Smooth muscle cell (in vitro differentiated cells): ENCODE results near the gene STC2. TPM values are rescaled to one million over a fixed set of nuclear protein-coding genes. Genes with fewer than 3 reads are reported as not detected.
A peak's percentile ranks its signal among the peaks of the same experiment; 100 is the strongest.

Experiments used
- DNase-seq: peaks from one replicate; lab custom pipeline; 2025; ENCODE audit not compliant: unreplicated experiment; lab: John Stamatoyannopoulos, UW
- H2AFZ ChIP-seq: fragments of 200-600 bp; sonication (generic); 2 replicates; pipeline ENCODE4 v1.6.0; 2016; ENCODE audit warnings: antibody characterized with exemption, low read depth, mild to moderate bottlenecking
- H3F3A ChIP-seq: fragments of 200-600 bp; sonication (generic); 2 replicates; pipeline ENCODE4 v1.6.0; 2017; ENCODE audit warnings: antibody characterized with exemption, low read depth
- H3K27ac ChIP-seq: fragments of 200-600 bp; sonication (generic); 2 replicates; pipeline ENCODE4 v1.5.1; 2016; ENCODE audit warnings: low read depth, mild to moderate bottlenecking
- H3K27me3 ChIP-seq: fragments of 200-600 bp; sonication (generic); 2 replicates; pipeline ENCODE4 v1.6.1; 2016; ENCODE audit warnings: low read depth, mild to moderate bottlenecking
- H3K36me3 ChIP-seq: fragments of 200-600 bp; sonication (generic); 2 replicates; pipeline ENCODE4 v1.5.1; 2016; ENCODE audit warnings: low read depth
- H3K4me1 ChIP-seq: fragments of 200-600 bp; sonication (generic); 2 replicates; pipeline ENCODE4 v1.5.1; 2016; ENCODE audit warnings: low read depth
- H3K4me2 ChIP-seq: fragments of 200-600 bp; sonication (generic); 2 replicates; pipeline ENCODE4 v1.6.0; 2016; ENCODE audit warnings: mild to moderate bottlenecking
- H3K4me3 ChIP-seq: fragments of 200-600 bp; sonication (generic); 2 replicates; pipeline ENCODE4 v1.5.1; 2016; ENCODE audit warnings: mild to moderate bottlenecking
- H3K79me2 ChIP-seq: fragments of 200-600 bp; sonication (generic); 2 replicates; pipeline ENCODE4 v1.6.0; 2016; ENCODE audit warnings: low read depth, mild to moderate bottlenecking
- H3K9ac ChIP-seq: fragments of 200-600 bp; sonication (generic); 2 replicates; pipeline ENCODE4 v1.6.0; 2016; ENCODE audit warnings: low read depth
- H3K9me3 ChIP-seq: fragments of 200-600 bp; sonication (generic); replicated peaks from 2 replicates; pipeline ENCODE4 v1.5.1; 2016; ENCODE audit warnings: low read depth
- H4K20me1 ChIP-seq: fragments of 200-600 bp; sonication (generic); 2 replicates; pipeline ENCODE4 v1.6.0; 2016; ENCODE audit warnings: low read depth
- CTCF ChIP-seq: fragments of 200-600 bp; sonication (generic); IDR thresholded peaks from 2 replicates; pipeline ENCODE4 v1.5.1; 2017; ENCODE audit warnings: borderline replicate concordance, mild to moderate bottlenecking, antibody characterized with exemption; ENCODE audit not compliant: insufficient read depth, poor library complexity, severe bottlenecking
- WGBS: methylation state at CpG from one replicate; pipeline ENCODE4 v1.1.7; 2016; ENCODE audit warnings: low lambda C conversion rate; 5-methylcytosine and 5-hydroxymethylcytosine counted together
- polyA plus RNA-seq: library from polyadenylated mRNA; unstranded; fragments of >200 nt; fragmentation: Nextera tagmentation; extraction: Ambion mirVana; gene quantifications from 2 replicates; pipeline ENCODE4 v1.2.1, GENCODE V29; 2016
- total RNA-seq: library from RNA; depleted of rRNA; stranded (reverse); fragments of >200 nt; gene quantifications from 2 replicates; pipeline ENCODE4 v1.2.3, GENCODE V29; 2014

STC2 gene
- total and polyA plus RNA-seq, 2 experiments from 2014 or later = 54.3 to 75.4 TPM

GRCh38 chr5:173317091-173317730 lies 11.0 kb downstream of the STC2 start:
- no peak for DNase-seq
- H3K4me1 ChIP-seq = peaks cover 16% of the 10 kb centered on the region
- TF ChIP-seq CTCF = no peak
- WGBS = 95% methylated on average over 23 of the region's 23 CpGs
- H3K27me3 ChIP-seq = no peaks in the 10 kb centered on the region
- no peaks in the 10 kb centered on the region for H3K79me2 ChIP-seq
- H4K20me1 ChIP-seq = no peaks in the 10 kb centered on the region
- H3K27ac ChIP-seq = peak overlapping the region; percentile 91
- H2AFZ ChIP-seq = no peak overlapping the region
- peaks cover 37% of the 10 kb centered on the region for H3F3A ChIP-seq
- H3K4me2 ChIP-seq = no peak overlapping the region
- no peak overlapping the region for H3K4me3 ChIP-seq
- H3K36me3 ChIP-seq = peaks cover 3% of the 10 kb centered on the region
- H3K9ac ChIP-seq = peak overlapping the region; percentile 64
- H3K9me3 ChIP-seq = no peaks in the 10 kb centered on the region

GRCh38 chr5:173316339-173317020 lies 11.7 kb downstream of the STC2 start:
- Histone ChIP-seq H3K9ac (peak overlapping the region; percentile 64), H3K4me2 (peak overlapping the region; percentile 77), H3K9me3 (no peaks in the 10 kb centered on the region), H3K27ac (peak overlapping the region; percentile 91), H3K27me3 (no peaks in the 10 kb centered on the region), H3K4me1 (peaks cover 16% of the 10 kb centered on the region), H4K20me1 (no peaks in the 10 kb centered on the region), H3K4me3 (peak overlapping the region; percentile 11), H2AFZ (peak overlapping the region; percentile 3), H3F3A (peaks cover 37% of the 10 kb centered on the region), H3K36me3 (no peaks in the 10 kb centered on the region), H3K79me2 (no peaks in the 10 kb centered on the region)
- WGBS = 82% methylated on average over 6 of the region's 6 CpGs
- TF ChIP-seq CTCF = no peak
- no peak for DNase-seq

GRCh38 chr5:173315495-173316338 lies 12.5 kb downstream of the STC2 start:
- DNase-seq = peak; percentile 41
- no peak for TF ChIP-seq CTCF
- Histone ChIP-seq H2AFZ (peak overlapping the region; percentile 3), H4K20me1 (no peaks in the 10 kb centered on the region), H3K4me1 (peaks cover 16% of the 10 kb centered on the region), H3K36me3 (no peaks in the 10 kb centered on the region), H3K4me2 (peak overlapping the region; percentile 77), H3K27ac (peak overlapping the region; percentile 91), H3F3A (peaks cover 35% of the 10 kb centered on the region), H3K4me3 (peak overlapping the region; percentile 11), H3K79me2 (no peaks in the 10 kb centered on the region), H3K9me3 (no peaks in the 10 kb centered on the region), H3K9ac (peak overlapping the region; percentile 64), H3K27me3 (no peaks in the 10 kb centered on the region)
- 9% methylated on average over 19 of the region's 21 CpGs for WGBS
